T-helper 2 cell treated with Interferon-gamma antibody and Interleukin-4, amounts not matched to agents 5 μg/mL and 100 μg/mL, for 36 hours (primary cell): ENCODE data around the gene CDK17.
"Not testable (repeated sequence)": the region's sequence is repeated elsewhere in the genome, so short reads cannot be mapped to it uniquely, and the experiment has no call there.

ENCODE experiments used
- DNase-seq: peaks from one replicate; pipeline ENCODE4 v3.0.0; 2021; ENCODE audit warnings: low spot score
- H3K27ac Mint-ChIP-seq: one replicate; pipeline ENCODE4 v1.8.0; 2021; ENCODE audit warnings: mild to moderate bottlenecking, mixed read lengths
- H3K27me3 Mint-ChIP-seq: one replicate; pipeline ENCODE4 v1.8.0; 2021; ENCODE audit warnings: low read depth, mixed read lengths
- H3K36me3 Mint-ChIP-seq: one replicate; pipeline ENCODE4 v1.8.0; 2021; ENCODE audit warnings: low read depth, mixed read lengths
- H3K4me1 Mint-ChIP-seq: one replicate; pipeline ENCODE4 v1.8.0; 2021; ENCODE audit warnings: low read depth, mixed read lengths
- H3K4me3 Mint-ChIP-seq: one replicate; pipeline ENCODE4 v1.8.0; 2022; ENCODE audit warnings: mild to moderate bottlenecking, moderate library complexity, mixed read lengths
- H3K9me3 Mint-ChIP-seq: one replicate; pipeline ENCODE4 v1.8.0; 2021; ENCODE audit warnings: mixed read lengths

The CDK17 gene

DNA sequence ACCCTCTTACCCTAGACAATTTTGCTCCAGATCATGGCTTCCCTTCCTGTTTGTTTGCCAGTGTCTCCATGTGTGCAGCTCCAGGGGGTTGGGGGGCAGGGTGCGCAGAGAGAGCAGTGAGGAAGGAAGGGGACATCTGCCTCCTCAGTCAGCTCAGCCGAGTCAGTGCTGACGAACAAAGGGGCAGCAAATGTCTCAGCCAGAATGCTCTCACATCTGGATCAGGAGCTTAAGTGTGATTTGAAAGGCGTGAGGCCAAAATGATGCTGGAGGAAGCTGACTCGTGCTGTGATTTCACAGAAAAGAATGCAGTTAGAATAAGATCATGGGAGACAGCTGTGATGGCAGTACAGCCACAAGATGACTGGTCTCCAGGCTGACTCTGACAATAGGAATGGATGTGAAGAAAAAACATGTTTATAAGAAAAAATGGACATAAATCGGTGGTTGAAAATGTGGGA, 27.1 kb upstream of the CDK17 start:
- Mint-ChIP-seq H3K27ac (peak overlapping the region; percentile 6), H3K4me1 (peaks cover 47% of the 10 kb centered on the region), H3K4me3 (peak overlapping the region; percentile 1), H3K9me3 (no peaks in the 10 kb centered on the region), H3K27me3 (no peaks in the 10 kb centered on the region), H3K36me3 (no peaks in the 10 kb centered on the region)
- peak; percentile 60 for DNase-seq

DNA sequence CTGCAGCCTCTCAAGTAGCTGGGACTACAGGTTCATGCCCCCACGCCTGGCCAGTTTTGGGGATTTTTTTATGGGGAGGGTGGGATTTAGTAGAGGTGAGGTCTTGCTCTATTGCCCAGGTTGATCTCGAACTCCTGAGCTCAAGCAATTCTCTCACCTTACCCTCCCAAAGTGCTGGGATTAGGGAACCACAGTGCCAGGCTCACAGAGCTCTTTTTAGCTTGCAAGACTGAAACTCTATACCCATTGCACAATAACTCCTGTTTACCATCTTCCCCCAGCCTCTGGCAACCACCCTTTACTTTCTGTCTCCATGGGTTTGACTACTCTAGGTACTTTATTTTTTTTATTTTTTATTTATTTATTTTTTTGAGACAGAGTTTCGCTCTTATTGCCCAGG, 25.7 kb upstream of the CDK17 start:
- no peak for DNase-seq
- Mint-ChIP-seq H3K27me3 (no peaks in the 10 kb centered on the region), H3K4me1 (peaks cover 50% of the 10 kb centered on the region), H3K9me3 (no peaks in the 10 kb centered on the region), H3K4me3 (peak overlapping the region; percentile 15), H3K27ac (peak overlapping the region; percentile 34), H3K36me3 (no peaks in the 10 kb centered on the region)

DNA sequence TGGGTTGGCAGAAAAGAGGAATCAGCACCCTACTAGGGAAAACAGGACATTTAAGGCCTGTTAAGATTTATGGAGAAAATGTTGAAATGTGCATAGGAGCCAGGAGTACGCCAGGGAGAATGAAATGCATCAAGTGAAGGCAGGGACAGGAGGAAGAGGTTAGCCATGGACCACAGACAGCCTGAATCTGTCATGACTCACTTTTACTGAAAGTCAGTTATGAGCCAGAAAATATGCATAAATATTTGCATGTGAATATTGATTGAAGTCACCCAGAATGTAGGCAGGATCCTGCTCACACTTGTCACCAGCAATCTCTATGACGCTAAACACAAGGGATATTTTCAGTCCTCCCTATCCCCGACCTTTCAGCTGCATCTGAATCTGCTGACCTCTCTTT, 25.1 kb upstream of the CDK17 start:
- DNase-seq, result peak; percentile 56
- Mint-ChIP-seq H3K27me3 (no peaks in the 10 kb centered on the region), H3K4me3 (peak overlapping the region; percentile 19), H3K9me3 (no peaks in the 10 kb centered on the region), H3K4me1 (peaks cover 55% of the 10 kb centered on the region), H3K27ac (peak overlapping the region; percentile 34), H3K36me3 (no peaks in the 10 kb centered on the region)

DNA sequence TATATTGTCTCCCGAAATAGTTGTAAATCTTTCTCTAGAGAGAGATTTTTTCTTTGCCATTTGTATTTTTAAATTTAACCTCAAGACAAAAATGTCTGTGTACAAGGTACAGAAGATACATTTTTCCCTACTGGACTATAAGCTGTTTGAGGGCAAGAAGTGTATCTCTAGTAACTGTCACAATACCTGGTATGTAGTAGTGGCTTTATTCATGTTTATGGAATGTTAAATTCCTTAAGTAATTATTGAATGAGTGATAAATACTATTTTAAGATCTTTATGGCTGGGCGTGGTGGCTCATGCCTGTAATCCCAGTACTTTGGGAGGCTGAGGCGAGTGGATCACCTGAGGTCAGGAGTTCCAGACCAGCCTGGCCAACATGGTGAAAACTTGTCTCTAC, 24.4 kb upstream of the CDK17 start:
- H3K4me1 Mint-ChIP-seq, result peaks cover 57% of the 10 kb centered on the region
- H3K27ac Mint-ChIP-seq, result no peak overlapping the region
- no peak overlapping the region for H3K4me3 Mint-ChIP-seq
- no peaks in the 10 kb centered on the region for H3K9me3 Mint-ChIP-seq
- H3K36me3 Mint-ChIP-seq, result no peaks in the 10 kb centered on the region
- DNase-seq, result no peak
- H3K27me3 Mint-ChIP-seq, result no peaks in the 10 kb centered on the region

DNA sequence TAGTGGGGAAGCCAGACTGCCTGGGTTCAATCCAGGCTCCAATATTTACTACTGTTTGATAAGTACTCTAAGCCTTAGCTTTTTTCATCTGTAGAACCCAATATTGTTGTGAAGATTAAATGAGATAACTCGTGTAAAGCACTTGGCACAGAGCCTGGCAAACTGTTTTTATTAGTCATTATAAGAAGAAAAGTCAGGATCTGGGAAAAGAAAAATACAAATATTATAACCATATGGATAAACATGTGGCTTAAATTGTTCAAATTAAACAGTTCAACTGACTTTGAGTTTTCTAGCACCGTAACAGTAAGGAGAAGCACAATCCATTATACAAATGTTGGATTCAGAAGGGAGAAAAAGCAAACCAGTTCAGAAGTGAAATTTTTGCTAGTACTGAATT, 22.0 kb upstream of the CDK17 start:
- H3K4me1 Mint-ChIP-seq, result peaks cover 47% of the 10 kb centered on the region
- no peak overlapping the region for H3K27ac Mint-ChIP-seq
- no peak overlapping the region for H3K4me3 Mint-ChIP-seq
- no peak for DNase-seq
- H3K36me3 Mint-ChIP-seq, result no peaks in the 10 kb centered on the region
- H3K27me3 Mint-ChIP-seq, result no peaks in the 10 kb centered on the region
- H3K9me3 Mint-ChIP-seq, result no peaks in the 10 kb centered on the region

DNA sequence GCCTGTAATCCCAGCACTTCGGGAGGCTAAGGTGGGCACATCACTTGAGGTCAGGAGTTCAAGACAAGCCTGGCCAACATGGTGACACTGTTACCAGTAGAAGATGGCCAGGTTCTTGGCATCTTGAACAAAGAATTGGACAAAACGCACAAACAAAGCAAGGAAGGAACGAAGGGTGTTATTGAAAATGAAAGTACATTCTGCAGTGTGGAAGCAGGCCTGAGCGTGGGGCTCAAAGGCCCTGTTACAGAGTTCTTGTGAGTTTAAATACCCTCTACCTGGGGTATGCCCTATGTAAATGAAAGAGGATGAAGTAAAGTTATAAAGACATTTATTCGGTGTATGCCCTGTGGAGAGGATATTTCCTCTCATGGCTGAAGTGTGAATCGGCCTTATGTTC, 20.8 kb upstream of the CDK17 start:
- Mint-ChIP-seq H3K27me3 (no peaks in the 10 kb centered on the region), H3K27ac (peak overlapping the region; percentile 82)

DNA sequence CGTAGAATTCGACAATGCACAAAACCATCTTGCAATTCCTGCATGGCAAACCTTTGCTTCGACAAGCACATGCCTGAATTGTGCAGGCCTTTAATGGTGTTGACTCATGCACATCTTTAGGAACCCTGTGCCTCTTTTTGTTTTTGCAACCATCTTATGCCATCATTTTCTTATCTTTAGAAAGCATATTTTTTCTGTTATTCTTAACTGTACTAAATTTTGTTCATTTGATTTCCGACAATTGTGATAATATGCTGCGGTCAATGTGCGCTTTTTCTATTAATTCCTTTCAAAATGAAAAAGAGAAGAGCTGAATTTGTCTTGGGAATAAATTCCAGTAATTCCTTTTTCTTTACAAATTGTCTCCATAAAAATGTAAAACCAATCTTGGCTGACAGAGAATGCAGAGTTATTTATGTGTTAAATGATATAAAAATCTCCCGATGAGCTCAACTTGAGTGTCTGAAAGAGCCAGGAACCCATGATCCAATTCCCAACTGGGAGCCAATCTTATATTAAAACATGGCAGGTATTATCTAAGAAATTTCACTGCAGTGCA, 20.1 kb upstream of the CDK17 start:
- DNase-seq, result no peak
- Mint-ChIP-seq H3K36me3 (no peaks in the 10 kb centered on the region), H3K27ac (peak overlapping the region; percentile 82), H3K9me3 (no peaks in the 10 kb centered on the region), H3K4me3 (peak overlapping the region; percentile 80), H3K4me1 (peaks cover 46% of the 10 kb centered on the region), H3K27me3 (no peaks in the 10 kb centered on the region)

More for the DNA sequence above, 20.8 kb upstream of the CDK17 start:
- Mint-ChIP-seq H3K4me1 (peaks cover 49% of the 10 kb centered on the region), H3K36me3 (no peaks in the 10 kb centered on the region), H3K9me3 (no peaks in the 10 kb centered on the region), H3K4me3 (peak overlapping the region; percentile 80)
- no peak for DNase-seq

DNA sequence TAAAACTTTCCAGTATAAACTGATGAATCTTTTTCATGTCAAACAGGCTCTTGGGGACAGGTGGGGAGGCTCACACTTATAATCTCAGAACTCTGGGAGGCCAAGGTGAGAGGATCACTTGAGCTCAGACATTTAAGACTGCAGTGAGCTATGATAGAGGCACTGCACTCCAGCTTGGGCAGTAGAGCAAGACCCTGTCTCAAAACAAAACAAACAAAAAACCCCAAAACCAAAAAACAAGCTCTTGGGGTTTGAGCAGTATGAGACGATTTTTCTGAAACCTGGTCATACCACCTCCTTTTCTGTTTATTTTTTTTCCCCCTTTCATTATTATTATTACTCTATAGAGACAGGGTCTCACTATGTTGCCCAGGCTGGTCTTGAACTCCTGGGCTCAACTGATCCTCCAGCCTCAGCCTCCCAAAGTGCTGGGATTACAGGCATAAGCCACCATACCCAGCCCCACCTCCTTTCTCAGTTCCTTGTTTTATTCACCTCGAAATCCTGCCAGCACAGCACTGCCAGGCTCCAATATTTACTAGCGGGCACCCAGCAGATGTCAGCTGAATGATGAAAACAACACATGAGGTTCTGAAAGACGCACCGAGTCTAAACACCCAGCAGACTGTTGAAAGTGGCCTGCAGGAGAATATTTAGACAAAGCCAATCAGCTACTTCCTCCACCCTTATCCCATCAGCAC, 19.5 kb upstream of the CDK17 start:
- no peaks in the 10 kb centered on the region for H3K36me3 Mint-ChIP-seq
- H3K27ac Mint-ChIP-seq, result peak overlapping the region; percentile 41
- no peak for DNase-seq
- H3K4me3 Mint-ChIP-seq, result no peak overlapping the region
- no peaks in the 10 kb centered on the region for H3K9me3 Mint-ChIP-seq
- no peaks in the 10 kb centered on the region for H3K27me3 Mint-ChIP-seq
- H3K4me1 Mint-ChIP-seq, result peaks cover 45% of the 10 kb centered on the region

DNA sequence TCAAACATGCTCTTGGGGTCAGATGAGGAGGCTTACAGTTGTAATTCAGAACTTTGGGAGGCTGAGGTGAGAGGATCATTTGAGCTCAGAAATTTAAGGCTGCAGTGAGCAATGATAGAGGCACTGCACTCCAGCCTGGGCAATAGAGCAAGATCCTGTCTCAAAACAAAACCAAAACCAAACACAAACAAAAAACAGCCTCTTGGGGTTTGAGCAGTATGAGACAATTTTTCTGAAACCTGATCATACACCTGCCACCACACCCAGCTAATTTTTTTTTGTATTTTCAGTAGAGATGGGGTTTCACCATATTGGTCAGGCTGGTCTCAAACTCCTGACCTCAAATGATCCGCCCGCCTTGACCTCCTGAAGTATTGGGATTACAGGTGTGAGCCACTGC, 17.4 kb upstream of the CDK17 start:
- H3K27ac Mint-ChIP-seq, result peak overlapping the region; percentile 63
- H3K4me3 Mint-ChIP-seq, result not testable (repeated sequence)

DNA sequence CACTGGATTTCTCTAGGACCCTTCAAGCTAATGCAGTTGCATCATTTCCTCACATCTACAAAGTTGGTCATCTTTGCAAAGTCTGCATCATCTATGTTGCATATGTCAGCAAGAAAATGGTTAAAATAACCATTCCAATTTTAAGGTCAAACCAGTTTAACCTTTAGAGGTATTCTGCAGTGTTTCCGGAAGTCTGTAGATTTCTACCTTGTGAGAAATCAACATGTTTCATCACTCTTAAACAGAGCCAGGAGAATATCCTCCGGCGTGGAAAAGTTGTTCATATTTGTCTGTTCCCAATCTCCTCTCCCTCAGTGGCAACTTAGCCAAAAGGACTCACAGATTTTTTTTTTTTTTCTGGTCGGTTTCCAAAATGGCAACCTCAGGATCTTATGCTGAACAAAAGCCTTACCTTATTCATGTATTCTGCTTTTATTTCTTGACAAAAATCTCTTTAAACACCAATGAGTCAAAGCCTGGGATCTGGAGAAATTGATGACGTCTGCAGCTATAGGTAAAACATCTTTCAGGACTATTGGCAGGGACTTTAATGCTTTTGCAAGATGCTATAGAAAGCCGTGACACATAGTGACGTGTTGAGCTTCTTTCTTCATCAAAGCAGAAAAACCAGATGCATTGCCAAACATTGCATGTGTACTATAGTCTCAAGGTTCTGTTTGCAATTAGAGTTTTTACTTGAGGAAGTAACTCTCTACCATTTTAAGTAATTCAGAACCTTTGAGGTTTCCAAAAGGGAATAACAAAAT, 16.0 kb upstream of the CDK17 start:
- no peak overlapping the region for H3K4me3 Mint-ChIP-seq
- peaks cover 1% of the 10 kb centered on the region for H3K36me3 Mint-ChIP-seq
- peaks cover 44% of the 10 kb centered on the region for H3K4me1 Mint-ChIP-seq
- H3K27me3 Mint-ChIP-seq, result no peaks in the 10 kb centered on the region
- no peak overlapping the region for H3K27ac Mint-ChIP-seq
- DNase-seq, result no peak
- no peaks in the 10 kb centered on the region for H3K9me3 Mint-ChIP-seq

More for the DNA sequence above, 17.4 kb upstream of the CDK17 start:
- not testable (repeated sequence) for H3K27me3 Mint-ChIP-seq, H3K9me3 Mint-ChIP-seq, DNase-seq, H3K36me3 Mint-ChIP-seq
- H3K4me1 Mint-ChIP-seq, result peaks cover 45% of the 10 kb centered on the region

DNA sequence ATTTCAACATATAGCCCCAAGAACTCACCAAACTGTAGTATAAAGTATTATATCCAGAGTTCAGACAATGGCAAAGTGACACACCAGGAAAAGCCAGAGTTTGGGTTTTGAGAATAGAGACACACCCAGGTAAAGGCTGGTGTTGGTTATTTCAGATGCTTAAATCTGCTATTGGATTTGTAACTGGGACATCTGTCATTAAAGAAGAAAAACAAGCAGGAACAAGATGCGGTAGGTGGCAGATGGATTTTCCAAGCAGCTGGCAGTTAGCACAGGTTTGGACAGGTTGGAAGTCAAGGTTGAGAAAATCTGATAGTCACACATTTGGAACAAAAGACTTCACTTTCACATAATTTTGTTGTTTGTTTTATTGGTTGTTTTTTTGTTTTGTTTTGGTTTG, 14.4 kb upstream of the CDK17 start:
- no peak overlapping the region for H3K4me3 Mint-ChIP-seq
- no peaks in the 10 kb centered on the region for H3K27me3 Mint-ChIP-seq
- DNase-seq, result no peak
- no peaks in the 10 kb centered on the region for H3K9me3 Mint-ChIP-seq
- H3K27ac Mint-ChIP-seq, result no peak overlapping the region
- peaks cover 1% of the 10 kb centered on the region for H3K36me3 Mint-ChIP-seq
- H3K4me1 Mint-ChIP-seq, result peaks cover 33% of the 10 kb centered on the region

DNA sequence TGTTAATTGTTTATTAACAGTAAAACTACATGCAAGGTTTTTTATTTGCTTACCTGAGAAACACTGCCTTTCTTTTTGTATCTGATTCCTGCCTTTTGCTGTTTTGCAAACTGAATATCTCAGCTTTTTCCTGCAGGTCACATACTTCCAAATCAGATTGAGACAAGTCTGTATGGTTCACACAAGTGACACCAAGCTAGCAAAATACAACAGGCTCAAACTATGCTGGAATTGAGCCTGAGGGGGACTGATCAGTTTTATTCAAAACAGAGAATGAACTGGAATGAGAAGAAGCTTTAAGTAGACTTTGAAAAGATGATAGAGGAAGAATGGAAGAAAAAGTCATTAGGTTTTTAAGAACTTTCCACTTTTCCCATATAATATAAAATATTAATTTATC, 12.2 kb upstream of the CDK17 start:
- Mint-ChIP-seq H3K36me3 (peaks cover 1% of the 10 kb centered on the region), H3K27me3 (no peaks in the 10 kb centered on the region), H3K27ac (no peak overlapping the region), H3K4me3 (no peak overlapping the region), H3K9me3 (no peaks in the 10 kb centered on the region), H3K4me1 (peaks cover 31% of the 10 kb centered on the region)
- no peak for DNase-seq

DNA sequence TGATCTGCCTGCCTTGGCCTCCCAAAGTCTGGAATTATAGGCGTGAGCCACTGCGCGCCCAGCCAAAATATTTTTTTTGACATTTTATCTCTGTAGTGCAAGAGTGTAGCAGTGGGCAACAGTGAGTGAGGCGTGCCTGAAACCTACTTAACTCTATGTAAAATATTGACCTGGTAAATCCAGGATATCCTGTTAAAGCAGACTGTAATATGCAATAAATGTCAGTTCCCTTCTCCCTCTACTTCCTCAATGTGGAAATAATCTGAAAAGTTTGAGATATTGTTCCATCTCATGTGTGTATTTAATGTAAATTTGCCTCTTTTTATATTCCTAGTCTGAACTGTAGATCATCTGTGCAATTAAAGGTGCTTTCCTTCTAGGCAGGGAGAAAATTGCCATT, 9.5 kb upstream of the CDK17 start:
- H3K4me1 Mint-ChIP-seq, result peaks cover 15% of the 10 kb centered on the region
- H3K36me3 Mint-ChIP-seq, result peaks cover 1% of the 10 kb centered on the region
- H3K27ac Mint-ChIP-seq, result no peak overlapping the region
- H3K27me3 Mint-ChIP-seq, result no peaks in the 10 kb centered on the region
- no peak for DNase-seq
- no peak overlapping the region for H3K4me3 Mint-ChIP-seq
- no peaks in the 10 kb centered on the region for H3K9me3 Mint-ChIP-seq

DNA sequence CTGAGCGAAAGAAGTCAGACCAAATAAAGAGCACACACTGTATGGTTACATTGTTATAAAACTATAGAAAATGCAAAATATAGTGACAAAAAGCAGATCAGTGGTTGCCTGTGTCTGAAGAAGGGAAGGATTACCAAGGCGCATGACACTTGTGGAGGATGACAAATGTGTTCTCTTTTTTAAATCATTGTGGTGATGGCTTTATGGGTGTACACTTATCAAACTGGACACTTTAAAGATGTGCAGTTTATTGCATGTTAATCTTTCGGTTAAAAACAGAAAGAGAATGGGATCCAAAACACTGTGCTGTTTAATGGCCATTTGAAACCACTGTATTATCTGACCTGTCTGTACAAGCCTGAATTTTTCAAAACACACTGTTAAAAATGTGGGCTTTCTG, 8.8 kb upstream of the CDK17 start:
- Mint-ChIP-seq H3K36me3 (peaks cover 1% of the 10 kb centered on the region), H3K9me3 (no peaks in the 10 kb centered on the region), H3K27me3 (no peaks in the 10 kb centered on the region), H3K4me3 (no peak overlapping the region), H3K27ac (no peak overlapping the region), H3K4me1 (peaks cover 14% of the 10 kb centered on the region)
- no peak for DNase-seq
